ENCODE measurements around the gene LRRC4C.

DNA sequence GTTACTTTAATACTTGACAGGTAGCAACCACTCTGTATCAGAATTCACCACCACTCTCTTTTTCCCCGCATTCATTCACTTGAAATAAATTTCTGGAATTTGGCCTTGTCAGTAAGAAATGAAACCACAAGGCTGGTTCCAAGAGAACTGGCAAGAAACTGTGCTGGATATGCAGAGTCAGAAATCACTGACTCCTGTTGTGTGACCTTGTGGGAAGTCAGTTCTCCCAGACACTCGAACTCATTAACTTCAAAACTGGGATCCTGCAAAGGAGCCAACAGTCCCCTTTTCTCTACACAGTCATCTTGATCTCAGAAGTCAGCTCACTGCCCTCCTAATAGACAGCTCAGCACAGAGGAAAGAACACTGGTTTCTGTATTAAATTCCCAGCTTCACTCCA, 142.7 kb downstream of the LRRC4C start:
- TF ChIP-seq, protein P1, sequence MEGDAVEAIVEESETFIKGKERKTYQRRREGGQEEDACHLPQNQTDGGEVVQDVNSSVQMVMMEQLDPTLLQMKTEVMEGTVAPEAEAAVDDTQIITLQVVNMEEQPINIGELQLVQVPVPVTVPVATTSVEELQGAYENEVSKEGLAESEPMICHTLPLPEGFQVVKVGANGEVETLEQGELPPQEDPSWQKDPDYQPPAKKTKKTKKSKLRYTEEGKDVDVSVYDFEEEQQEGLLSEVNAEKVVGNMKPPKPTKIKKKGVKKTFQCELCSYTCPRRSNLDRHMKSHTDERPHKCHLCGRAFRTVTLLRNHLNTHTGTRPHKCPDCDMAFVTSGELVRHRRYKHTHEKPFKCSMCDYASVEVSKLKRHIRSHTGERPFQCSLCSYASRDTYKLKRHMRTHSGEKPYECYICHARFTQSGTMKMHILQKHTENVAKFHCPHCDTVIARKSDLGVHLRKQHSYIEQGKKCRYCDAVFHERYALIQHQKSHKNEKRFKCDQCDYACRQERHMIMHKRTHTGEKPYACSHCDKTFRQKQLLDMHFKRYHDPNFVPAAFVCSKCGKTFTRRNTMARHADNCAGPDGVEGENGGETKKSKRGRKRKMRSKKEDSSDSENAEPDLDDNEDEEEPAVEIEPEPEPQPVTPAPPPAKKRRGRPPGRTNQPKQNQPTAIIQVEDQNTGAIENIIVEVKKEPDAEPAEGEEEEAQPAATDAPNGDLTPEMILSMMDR (conservative IDR thresholded peaks at IDR 0.05; ENCODE audit: low read depth, low read length): no peak
- no peak for TF ChIP-seq EZH2 (IDR thresholded peaks at IDR 0.05; ENCODE audit: low read length, unreplicated experiment)
